ENCODE results near the gene MXD4.

DNA sequence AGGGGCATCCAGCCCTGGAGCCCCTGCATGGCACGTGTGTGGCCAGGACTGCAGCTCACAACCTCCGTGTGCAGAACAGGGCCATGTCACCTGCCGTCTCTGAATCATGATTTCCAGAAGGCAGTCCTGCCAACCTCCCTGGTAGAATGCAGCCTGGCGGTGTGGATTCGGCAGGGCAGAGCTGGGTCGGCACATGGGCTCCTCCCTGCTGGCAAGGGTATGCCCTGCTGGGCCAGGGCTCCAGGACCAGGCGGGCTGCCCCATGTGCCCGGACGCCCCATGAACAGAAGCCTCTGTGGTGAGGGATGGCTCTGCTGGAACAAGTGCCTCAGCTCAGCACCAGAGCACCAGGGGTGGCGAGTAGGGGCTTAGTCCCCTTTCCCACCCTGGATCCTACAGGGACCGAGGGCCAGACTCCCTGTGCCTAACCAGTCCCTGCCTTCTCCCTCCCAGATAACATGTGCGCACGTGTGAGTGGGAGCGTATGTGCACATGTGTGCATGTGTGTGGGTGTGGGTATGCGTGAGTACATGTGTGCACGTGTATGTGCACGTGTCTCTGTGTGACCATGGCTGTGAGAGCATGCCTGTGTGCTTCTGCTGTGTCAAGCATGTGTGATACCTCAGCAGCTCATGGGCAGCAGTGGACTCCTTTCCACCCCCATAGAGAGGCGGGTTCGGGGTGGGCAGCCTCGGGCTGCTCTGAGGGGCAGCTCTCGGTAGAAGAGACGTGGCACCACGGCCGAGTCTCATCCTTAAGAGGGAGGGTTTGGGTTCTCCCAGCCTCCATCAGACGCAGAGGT is 10.3 kb upstream of the MXD4 start:
- TF ChIP-seq, protein P1, sequence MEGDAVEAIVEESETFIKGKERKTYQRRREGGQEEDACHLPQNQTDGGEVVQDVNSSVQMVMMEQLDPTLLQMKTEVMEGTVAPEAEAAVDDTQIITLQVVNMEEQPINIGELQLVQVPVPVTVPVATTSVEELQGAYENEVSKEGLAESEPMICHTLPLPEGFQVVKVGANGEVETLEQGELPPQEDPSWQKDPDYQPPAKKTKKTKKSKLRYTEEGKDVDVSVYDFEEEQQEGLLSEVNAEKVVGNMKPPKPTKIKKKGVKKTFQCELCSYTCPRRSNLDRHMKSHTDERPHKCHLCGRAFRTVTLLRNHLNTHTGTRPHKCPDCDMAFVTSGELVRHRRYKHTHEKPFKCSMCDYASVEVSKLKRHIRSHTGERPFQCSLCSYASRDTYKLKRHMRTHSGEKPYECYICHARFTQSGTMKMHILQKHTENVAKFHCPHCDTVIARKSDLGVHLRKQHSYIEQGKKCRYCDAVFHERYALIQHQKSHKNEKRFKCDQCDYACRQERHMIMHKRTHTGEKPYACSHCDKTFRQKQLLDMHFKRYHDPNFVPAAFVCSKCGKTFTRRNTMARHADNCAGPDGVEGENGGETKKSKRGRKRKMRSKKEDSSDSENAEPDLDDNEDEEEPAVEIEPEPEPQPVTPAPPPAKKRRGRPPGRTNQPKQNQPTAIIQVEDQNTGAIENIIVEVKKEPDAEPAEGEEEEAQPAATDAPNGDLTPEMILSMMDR (IDR thresholded peaks at IDR 0.05), result no peak
- TF ChIP-seq POLR2A (IDR thresholded peaks at IDR 0.05), result no peak

Measured in upper lobe of left lung (tissue), 4 donors.